GM21619 (cell line): ENCODE data around the gene DCTN3.

ENCODE experiments used
- ATAC-seq: cut with Tn5 transposase; IDR thresholded peaks from one replicate; pipeline ENCODE4 v1.9.1; 2021; ENCODE audit not compliant: unreplicated experiment

The DCTN3 gene

GRCh38 chr9:34575241-34575640, 45.1 kb downstream of the DCTN3 start:
- no peak for ATAC-seq

- no peak for ATAC-seq
Observed at GRCh38 chr9:34574571-34574970, 45.7 kb downstream of the DCTN3 start.

DNA sequence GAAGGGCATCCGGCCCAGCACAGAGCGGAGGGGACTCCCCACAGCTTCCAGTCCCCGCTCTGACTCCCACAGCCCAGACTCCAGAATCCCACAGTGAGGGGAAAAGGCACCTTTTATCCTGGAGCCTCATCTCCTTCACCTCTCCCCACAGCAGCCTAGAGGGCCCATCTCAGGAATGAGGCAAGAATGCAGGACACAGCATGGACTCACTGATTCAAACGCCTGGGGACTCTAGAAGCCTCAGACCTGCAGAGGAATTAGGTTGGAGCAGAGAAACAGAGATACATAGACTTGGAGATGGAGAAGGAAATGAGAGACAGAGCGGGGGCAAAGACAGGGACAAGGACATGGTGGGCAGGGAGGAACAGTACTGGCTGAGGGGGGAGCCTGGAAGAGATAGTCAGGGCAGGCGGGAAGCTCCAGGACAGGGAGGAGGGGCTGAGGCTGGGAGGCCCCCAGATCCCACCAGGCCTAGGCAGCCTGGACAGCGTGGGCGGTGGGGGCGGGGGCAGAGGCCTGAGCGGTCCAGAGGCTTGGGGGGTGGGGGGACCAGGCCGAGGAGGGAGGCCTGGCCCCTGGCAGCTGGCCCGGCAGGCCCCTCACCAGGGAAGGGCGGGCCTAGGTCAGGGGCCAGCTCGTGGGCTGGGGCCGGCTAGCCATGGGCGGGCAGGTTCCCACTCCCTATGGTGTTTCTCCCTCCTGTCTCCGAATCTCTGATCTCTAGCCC, 46.5 kb downstream of the DCTN3 start:
- no peak for ATAC-seq

GRCh38 chr9:34572628-34573027, 47.7 kb downstream of the DCTN3 start:
- no peak for ATAC-seq

DNA sequence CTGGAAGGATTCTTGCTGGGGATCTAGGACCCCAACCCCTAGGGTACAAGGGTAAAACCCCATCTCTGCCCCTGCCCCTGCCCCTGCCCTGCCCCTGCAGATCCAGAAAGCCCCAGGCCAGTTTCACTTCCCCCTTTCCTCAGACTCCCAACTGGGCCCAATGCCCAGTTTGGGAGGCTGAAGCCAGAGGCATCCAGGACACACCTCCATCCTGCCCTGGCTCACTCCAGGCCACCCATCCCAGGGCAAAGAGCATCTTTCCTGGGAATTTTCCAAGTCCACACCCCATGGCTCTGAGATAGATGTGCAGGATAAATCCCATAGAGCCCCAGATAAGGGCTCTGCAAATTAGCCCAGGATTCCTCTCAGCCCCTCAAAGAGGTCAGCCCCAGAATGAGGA, 48.2 kb downstream of the DCTN3 start:
- ATAC-seq = no peak

DNA sequence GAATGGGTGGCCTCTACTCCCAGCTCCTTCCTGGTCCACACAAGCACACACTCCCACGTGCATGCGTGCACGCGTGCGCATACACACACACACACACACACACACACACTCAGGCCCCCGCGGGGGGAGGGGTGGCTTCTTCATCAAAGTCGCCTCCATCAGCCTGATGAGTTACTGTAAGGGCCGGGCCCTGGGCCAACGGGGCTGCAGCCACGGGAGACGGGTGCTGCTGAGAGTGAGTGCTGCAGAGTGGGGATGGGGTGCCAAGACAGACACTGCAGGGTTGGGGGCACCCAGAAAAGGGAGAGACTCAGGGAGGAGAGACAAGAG, 48.8 kb downstream of the DCTN3 start:
- ATAC-seq = no peak

- ATAC-seq = no peak
Observed at GRCh38 chr9:34570809-34571480, 49.4 kb downstream of the DCTN3 start.

GRCh38 chr9:34570376-34570775, 49.9 kb downstream of the DCTN3 start:
- ATAC-seq = no peak

- ATAC-seq = no peak
Observed at GRCh38 chr9:34568774-34569173, 51.5 kb downstream of the DCTN3 start.

DNA sequence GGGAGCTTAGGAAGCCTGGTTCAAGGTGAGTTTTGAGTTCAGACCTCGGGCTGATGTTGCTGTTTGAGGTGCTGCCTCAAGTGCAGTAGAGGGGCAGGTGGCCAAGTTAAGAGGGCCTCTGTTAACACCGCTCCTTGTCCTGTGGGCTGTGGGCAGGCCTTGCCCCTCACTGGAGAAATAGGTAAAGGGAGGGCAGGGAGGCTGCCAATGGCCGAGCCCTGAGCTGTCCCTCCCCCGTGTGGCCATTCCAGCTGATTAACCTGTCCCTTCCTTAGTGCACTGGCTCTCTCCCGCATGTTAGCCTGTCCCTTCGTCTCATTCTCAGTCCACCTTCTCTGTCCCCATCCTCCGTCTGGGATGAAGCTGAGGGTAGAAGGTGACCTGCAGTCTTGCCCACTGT, 52.2 kb downstream of the DCTN3 start:
- ATAC-seq = no peak

DNA sequence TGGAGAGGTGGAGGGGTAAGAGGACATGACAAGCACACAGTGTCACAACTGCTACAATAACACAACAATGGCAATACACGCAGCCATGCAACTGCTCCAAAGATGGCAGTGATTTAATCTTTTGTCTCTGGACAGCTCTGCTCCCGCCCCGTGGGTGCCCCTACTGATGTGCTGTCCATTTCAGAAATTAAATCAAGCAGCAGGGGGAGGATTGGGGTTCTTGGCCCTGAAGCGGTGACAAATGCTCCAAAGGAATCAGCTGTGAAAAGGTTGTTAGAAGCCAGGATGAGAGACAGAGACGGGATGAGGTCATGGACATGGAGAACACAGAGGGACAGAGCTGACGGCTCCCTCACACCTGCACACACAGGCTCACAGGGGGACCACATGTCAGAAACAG, 53.3 kb downstream of the DCTN3 start:
- ATAC-seq = no peak

DNA sequence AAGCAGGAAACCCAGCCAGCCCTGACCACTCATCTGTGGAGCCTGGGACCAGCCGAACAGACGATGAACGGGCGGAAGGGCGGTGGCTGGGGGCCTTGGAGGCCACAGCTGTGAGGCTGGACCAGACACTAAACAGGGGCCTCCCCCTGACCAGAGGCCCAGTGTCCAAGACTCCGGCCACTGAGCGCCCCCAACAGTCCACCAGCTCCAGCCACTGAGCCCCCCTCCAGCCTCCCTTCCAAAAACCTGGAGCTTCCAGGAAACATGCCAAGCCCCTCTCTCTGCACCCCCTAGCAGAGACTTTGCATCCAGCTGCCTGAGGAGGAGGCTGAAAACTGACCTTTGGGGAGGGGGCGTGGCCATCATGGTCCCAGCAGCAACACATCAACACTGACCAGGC, 54.0 kb downstream of the DCTN3 start:
- ATAC-seq = no peak

GRCh38 chr9:34565856-34566255, 54.4 kb downstream of the DCTN3 start:
- no peak for ATAC-seq

DNA sequence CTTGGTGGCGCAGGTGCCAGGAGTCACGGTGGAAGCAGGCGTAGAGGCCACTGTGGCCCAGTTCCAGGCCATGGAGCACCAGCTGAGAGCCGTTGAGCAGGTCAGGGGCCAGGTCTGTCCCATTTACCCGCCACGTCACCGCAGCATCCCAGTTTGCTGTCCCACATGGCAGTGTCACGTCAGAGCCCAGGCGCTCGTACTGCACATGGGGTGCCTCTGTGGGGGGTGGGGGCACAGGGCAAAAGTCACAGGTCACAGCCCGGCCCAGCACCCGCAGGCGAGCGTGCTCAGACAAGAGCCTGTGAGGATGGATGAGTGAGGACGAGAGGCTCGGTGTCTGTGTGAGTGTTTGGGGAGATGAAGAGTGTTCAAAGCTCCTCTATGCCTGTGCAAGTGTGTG, 55.7 kb downstream of the DCTN3 start:
- no peak for ATAC-seq
